ENCODE measurements around the gene TRNT1. TPM values are rescaled to one million over a fixed set of nuclear protein-coding genes. Genes with fewer than 3 reads are reported as not detected.
A peak's percentile ranks its signal among the peaks of the same experiment; 100 is the strongest.

Gene TRNT1
- polyA plus RNA-seq (2013, experiment 1 of 2), result 25.3 TPM
- 22.9 TPM for polyA plus RNA-seq (2013, experiment 2 of 2)

- DNase-seq, result peak; percentile 96
- WGBS (ENCODE audit: extremely low coverage, insufficient coverage, low lambda C conversion rate), result no CpG with 5 or more reads among the region's 100 CpGs
- no peak within 1 kb of the TSS for H2AK5ac ChIP-seq (ENCODE audit: low read length)
Observed at GRCh38 chr3:3126477-3127431, at the start of gene TRNT1. TRNT1 (plus strand) TSS chr3:3126940; CDS start chr3:3129041, 2,101 bp downstream.

GRCh38 chr3:3080309-3080708 is 46.4 kb upstream of the TRNT1 start:
- no peak overlapping the region for H3K23ac ChIP-seq (ENCODE audit: low read length)
- no peaks in the 10 kb centered on the region for H3K27me3 ChIP-seq (ENCODE audit: insufficient read depth, low read length, poor library complexity)
- no peaks in the 10 kb centered on the region for H3K79me1 ChIP-seq (ENCODE audit: low read length)
- H4K8ac ChIP-seq (ENCODE audit: low read depth, low read length), result no peak overlapping the region
- H3K4ac ChIP-seq (ENCODE audit: low read depth, low read length), result no peak overlapping the region
- no peak overlapping the region for H3K27ac ChIP-seq (ENCODE audit: low read depth, low read length)
- no peaks in the 10 kb centered on the region for H3K36me3 ChIP-seq (ENCODE audit: control insufficient read depth, insufficient read depth, low read length)
- H2BK120ac ChIP-seq (ENCODE audit: low read depth, low read length), result no peak overlapping the region
- no peak overlapping the region for H3K4me2 ChIP-seq (ENCODE audit: low read length)
- H3K56ac ChIP-seq (ENCODE audit: low read length), result peak overlapping the region; percentile 28
- peak; percentile 82 for DNase-seq
- H2BK5ac ChIP-seq (ENCODE audit: low read length), result no peak overlapping the region
- H2AK5ac ChIP-seq (ENCODE audit: low read length), result no peak overlapping the region
- no peak overlapping the region for H3K18ac ChIP-seq (ENCODE audit: low read length)
- H3K9ac ChIP-seq (ENCODE audit: low read length), result no peak overlapping the region
- no peak overlapping the region for H2BK15ac ChIP-seq (replicated peaks; ENCODE audit: low read depth)
- H3K4me3 ChIP-seq (ENCODE audit: low read length), result no peak overlapping the region
- no peaks in the 10 kb centered on the region for H3K79me2 ChIP-seq (ENCODE audit: control insufficient read depth, insufficient read depth, low read length)
- peaks cover 5% of the 10 kb centered on the region for H3K4me1 ChIP-seq (ENCODE audit: control insufficient read depth, low read depth, low read length)
- H4K5ac ChIP-seq (ENCODE audit: low read length), result peak overlapping the region; percentile 10
- WGBS (ENCODE audit: extremely low coverage, insufficient coverage, low lambda C conversion rate), result no CpG with 5 or more reads among the region's 5 CpGs

More at GRCh38 chr3:3126477-3127431, at the start of gene TRNT1:
- Histone ChIP-seq H3K4ac (ENCODE audit: low read depth, low read length) (peak within 1 kb of the TSS; percentile 95), H2BK15ac (replicated peaks; ENCODE audit: low read depth) (no peak within 1 kb of the TSS), H3K27me3 (ENCODE audit: insufficient read depth, low read length, poor library complexity) (no peaks in the 10 kb centered on the region), H3K23ac (ENCODE audit: low read length) (peak within 1 kb of the TSS; percentile 90), H2BK120ac (ENCODE audit: low read depth, low read length) (no peak within 1 kb of the TSS), H3K56ac (ENCODE audit: low read length) (peak within 1 kb of the TSS; percentile 98), H3K36me3 (ENCODE audit: control insufficient read depth, insufficient read depth, low read length) (peaks cover 2% of the 10 kb centered on the region), H3K9ac (ENCODE audit: low read length) (peak within 1 kb of the TSS; percentile 95), H3K79me2 (ENCODE audit: control insufficient read depth, insufficient read depth, low read length) (peaks cover 18% of the 10 kb centered on the region), H3K27ac (ENCODE audit: low read depth, low read length) (peak within 1 kb of the TSS; percentile 30), H2BK5ac (ENCODE audit: low read length) (peak within 1 kb of the TSS; percentile 65), H3K18ac (ENCODE audit: low read length) (peak within 1 kb of the TSS; percentile 91), H3K79me1 (ENCODE audit: low read length) (peaks cover 10% of the 10 kb centered on the region), H3K4me2 (ENCODE audit: low read length) (peak within 1 kb of the TSS; percentile 99), H3K4me1 (ENCODE audit: control insufficient read depth, low read depth, low read length) (peaks cover 4% of the 10 kb centered on the region), H3K4me3 (ENCODE audit: low read length) (peak within 1 kb of the TSS; percentile 85), H4K5ac (ENCODE audit: low read length) (peak within 1 kb of the TSS; percentile 87), H4K8ac (ENCODE audit: low read depth, low read length) (no peak within 1 kb of the TSS)

GRCh38 chr3:3081381-3082233 is 45.1 kb upstream of the TRNT1 start:
- no peak overlapping the region for H3K4ac ChIP-seq (ENCODE audit: low read depth, low read length)
- no CpG with 5 or more reads among the region's 9 CpGs for WGBS (ENCODE audit: extremely low coverage, insufficient coverage, low lambda C conversion rate)

GRCh38 chr3:3082234-3082924 is 44.4 kb upstream of the TRNT1 start:
- no CpG with 5 or more reads among the region's 2 CpGs for WGBS (ENCODE audit: extremely low coverage, insufficient coverage, low lambda C conversion rate)
- no peak overlapping the region for H3K18ac ChIP-seq (ENCODE audit: low read length)
- no peak overlapping the region for H4K5ac ChIP-seq (ENCODE audit: low read length)

More at GRCh38 chr3:3081381-3082233, 45.1 kb upstream of the TRNT1 start:
- no peaks in the 10 kb centered on the region for H3K79me1 ChIP-seq (ENCODE audit: low read length)
- no peak overlapping the region for H3K18ac ChIP-seq (ENCODE audit: low read length)
- no peak overlapping the region for H2BK120ac ChIP-seq (ENCODE audit: low read depth, low read length)
- H2BK15ac ChIP-seq (replicated peaks; ENCODE audit: low read depth), result no peak overlapping the region
- no peak overlapping the region for H2BK5ac ChIP-seq (ENCODE audit: low read length)
- H3K27ac ChIP-seq (ENCODE audit: low read depth, low read length), result no peak overlapping the region
- no peaks in the 10 kb centered on the region for H3K36me3 ChIP-seq (ENCODE audit: control insufficient read depth, insufficient read depth, low read length)
- H3K27me3 ChIP-seq (ENCODE audit: insufficient read depth, low read length, poor library complexity), result no peaks in the 10 kb centered on the region
- H3K79me2 ChIP-seq (ENCODE audit: control insufficient read depth, insufficient read depth, low read length), result no peaks in the 10 kb centered on the region
- H3K4me2 ChIP-seq (ENCODE audit: low read length), result no peak overlapping the region
- no peak overlapping the region for H3K56ac ChIP-seq (ENCODE audit: low read length)
- H2AK5ac ChIP-seq (ENCODE audit: low read length), result no peak overlapping the region
- peaks cover 10% of the 10 kb centered on the region for H3K4me1 ChIP-seq (ENCODE audit: control insufficient read depth, low read depth, low read length)
- H3K4me3 ChIP-seq (ENCODE audit: low read length), result no peak overlapping the region
- no peak for DNase-seq
- no peak overlapping the region for H3K23ac ChIP-seq (ENCODE audit: low read length)
- H3K9ac ChIP-seq (ENCODE audit: low read length), result no peak overlapping the region
- no peak overlapping the region for H4K5ac ChIP-seq (ENCODE audit: low read length)
- H4K8ac ChIP-seq (ENCODE audit: low read depth, low read length), result no peak overlapping the region

GRCh38 chr3:3084890-3085289 is 41.9 kb upstream of the TRNT1 start:
- H2BK120ac ChIP-seq (ENCODE audit: low read depth, low read length), result no peak overlapping the region
- no peak overlapping the region for H3K23ac ChIP-seq (ENCODE audit: low read length)
- peak; percentile 69 for DNase-seq
- H3K4me1 ChIP-seq (ENCODE audit: control insufficient read depth, low read depth, low read length), result peaks cover 10% of the 10 kb centered on the region
- H3K4ac ChIP-seq (ENCODE audit: low read depth, low read length), result no peak overlapping the region
- no peaks in the 10 kb centered on the region for H3K79me2 ChIP-seq (ENCODE audit: control insufficient read depth, insufficient read depth, low read length)
- no peak overlapping the region for H3K18ac ChIP-seq (ENCODE audit: low read length)
- H3K4me2 ChIP-seq (ENCODE audit: low read length), result no peak overlapping the region
- no peak overlapping the region for H4K5ac ChIP-seq (ENCODE audit: low read length)
- no peaks in the 10 kb centered on the region for H3K36me3 ChIP-seq (ENCODE audit: control insufficient read depth, insufficient read depth, low read length)
- no peak overlapping the region for H2BK15ac ChIP-seq (replicated peaks; ENCODE audit: low read depth)
- H3K79me1 ChIP-seq (ENCODE audit: low read length), result no peaks in the 10 kb centered on the region
- H2BK5ac ChIP-seq (ENCODE audit: low read length), result peak overlapping the region; percentile 59
- no peak overlapping the region for H3K56ac ChIP-seq (ENCODE audit: low read length)
- H3K4me3 ChIP-seq (ENCODE audit: low read length), result no peak overlapping the region
- H3K27ac ChIP-seq (ENCODE audit: low read depth, low read length), result no peak overlapping the region
- no peak overlapping the region for H2AK5ac ChIP-seq (ENCODE audit: low read length)
- H3K27me3 ChIP-seq (ENCODE audit: insufficient read depth, low read length, poor library complexity), result no peaks in the 10 kb centered on the region
- no peak overlapping the region for H3K9ac ChIP-seq (ENCODE audit: low read length)
- WGBS (ENCODE audit: extremely low coverage, insufficient coverage, low lambda C conversion rate), result no CpG with 5 or more reads among the region's 3 CpGs
- no peak overlapping the region for H4K8ac ChIP-seq (ENCODE audit: low read depth, low read length)

More at GRCh38 chr3:3082234-3082924, 44.4 kb upstream of the TRNT1 start:
- Histone ChIP-seq H3K79me2 (ENCODE audit: control insufficient read depth, insufficient read depth, low read length) (no peaks in the 10 kb centered on the region), H3K36me3 (ENCODE audit: control insufficient read depth, insufficient read depth, low read length) (no peaks in the 10 kb centered on the region), H3K27me3 (ENCODE audit: insufficient read depth, low read length, poor library complexity) (no peaks in the 10 kb centered on the region), H2BK5ac (ENCODE audit: low read length) (no peak overlapping the region), H2BK120ac (ENCODE audit: low read depth, low read length) (no peak overlapping the region), H3K4me1 (ENCODE audit: control insufficient read depth, low read depth, low read length) (peaks cover 10% of the 10 kb centered on the region), H2AK5ac (ENCODE audit: low read length) (no peak overlapping the region), H3K4me2 (ENCODE audit: low read length) (no peak overlapping the region), H3K4me3 (ENCODE audit: low read length) (no peak overlapping the region), H4K8ac (ENCODE audit: low read depth, low read length) (no peak overlapping the region), H3K56ac (ENCODE audit: low read length) (no peak overlapping the region), H3K4ac (ENCODE audit: low read depth, low read length) (no peak overlapping the region), H3K9ac (ENCODE audit: low read length) (no peak overlapping the region), H3K79me1 (ENCODE audit: low read length) (no peaks in the 10 kb centered on the region), H3K27ac (ENCODE audit: low read depth, low read length) (no peak overlapping the region), H2BK15ac (replicated peaks; ENCODE audit: low read depth) (no peak overlapping the region), H3K23ac (ENCODE audit: low read length) (no peak overlapping the region)
- no peak for DNase-seq

Measured in mesendoderm (in vitro differentiated cells).